Measurements from ENCODE around the gene CERS5.

Gene CERS5

GRCh38 chr12:50132505-50133135 lies 34.5 kb downstream of the CERS5 start:
- DNase-seq (ENCODE audit: low read depth in 2 of 2, low spot score in 1 of 2): no peak

GRCh38 chr12:50129290-50129689 lies 37.9 kb downstream of the CERS5 start:
- no peak for DNase-seq (ENCODE audit: low read depth in 2 of 2, low spot score in 1 of 2)

- no peak for DNase-seq (ENCODE audit: low read depth in 2 of 2, low spot score in 1 of 2)
These were observed 39.6 kb downstream of the CERS5 start for GRCh38 chr12:50127546-50127945.

GRCh38 chr12:50123203-50123602 lies 44.0 kb downstream of the CERS5 start:
- DNase-seq (ENCODE audit: low read depth in 2 of 2, low spot score in 1 of 2): no peak

- DNase-seq (ENCODE audit: low read depth in 2 of 2, low spot score in 1 of 2): no peak
These were observed 45.5 kb downstream of the CERS5 start for GRCh38 chr12:50121641-50122040.

- DNase-seq (ENCODE audit: low read depth in 2 of 2, low spot score in 1 of 2): no peak
These were observed 46.2 kb downstream of the CERS5 start for GRCh38 chr12:50120953-50121352.

- DNase-seq (ENCODE audit: low read depth in 2 of 2, low spot score in 1 of 2): no peak
These were observed 46.6 kb downstream of the CERS5 start for GRCh38 chr12:50120521-50120920.

GRCh38 chr12:50119387-50119786 lies 47.8 kb downstream of the CERS5 start:
- DNase-seq (ENCODE audit: low read depth in 2 of 2, low spot score in 1 of 2): no peak

- DNase-seq (ENCODE audit: low read depth in 2 of 2, low spot score in 1 of 2): no peak
These were observed 50.0 kb downstream of the CERS5 start for GRCh38 chr12:50117057-50117622.

GRCh38 chr12:50112456-50113218 lies 54.5 kb downstream of the CERS5 start:
- DNase-seq (ENCODE audit: low read depth in 2 of 2, low spot score in 1 of 2): no peak

GRCh38 chr12:50111693-50112455 lies 55.3 kb downstream of the CERS5 start, which contains the start of gene COX14:
Gene COX14, plus strand, starts transcription at chr12:50112236. Its CDS starts 7,808 bp downstream, at chr12:50120044.
- DNase-seq (ENCODE audit: low read depth in 2 of 2, low spot score in 1 of 2): peak; percentile 98 to 99

- DNase-seq (ENCODE audit: low read depth in 2 of 2, low spot score in 1 of 2): no peak
These were observed 55.8 kb downstream of the CERS5 start for GRCh38 chr12:50111395-50111692.

GRCh38 chr12:50110762-50111351 lies 56.3 kb downstream of the CERS5 start:
- no peak for DNase-seq (ENCODE audit: low read depth in 2 of 2, low spot score in 1 of 2)

- DNase-seq (ENCODE audit: low read depth in 2 of 2, low spot score in 1 of 2): no peak
These were observed 56.9 kb downstream of the CERS5 start for GRCh38 chr12:50110127-50110761.

- DNase-seq (ENCODE audit: low read depth in 2 of 2, low spot score in 1 of 2): no peak
These were observed 57.9 kb downstream of the CERS5 start for GRCh38 chr12:50109319-50109718.

- no peak for DNase-seq (ENCODE audit: low read depth in 2 of 2, low spot score in 1 of 2)
These were observed 59.5 kb downstream of the CERS5 start for GRCh38 chr12:50107416-50108268.

- DNase-seq (ENCODE audit: low read depth in 2 of 2, low spot score in 1 of 2): no peak
These were observed 60.3 kb downstream of the CERS5 start for GRCh38 chr12:50106907-50107306.

- DNase-seq (ENCODE audit: low read depth in 2 of 2, low spot score in 1 of 2): no peak
These were observed 61.2 kb downstream of the CERS5 start for GRCh38 chr12:50105913-50106450.

GRCh38 chr12:50104417-50105366 lies 62.5 kb downstream of the CERS5 start:
- DNase-seq (ENCODE audit: low read depth in 2 of 2, low spot score in 1 of 2): no peak
